Fibroblast of gingiva (primary cell): ENCODE results near the gene THAP10.
"Not testable (repeated sequence)": the region's sequence is repeated elsewhere in the genome, so short reads cannot be mapped to it uniquely, and the experiment has no call there.

Experiments used
- DNase-seq: peaks from one replicate; pipeline ENCODE4 v3.0.0-alpha.2; 2011; ENCODE audit warnings: low read depth

The THAP10 gene

DNA sequence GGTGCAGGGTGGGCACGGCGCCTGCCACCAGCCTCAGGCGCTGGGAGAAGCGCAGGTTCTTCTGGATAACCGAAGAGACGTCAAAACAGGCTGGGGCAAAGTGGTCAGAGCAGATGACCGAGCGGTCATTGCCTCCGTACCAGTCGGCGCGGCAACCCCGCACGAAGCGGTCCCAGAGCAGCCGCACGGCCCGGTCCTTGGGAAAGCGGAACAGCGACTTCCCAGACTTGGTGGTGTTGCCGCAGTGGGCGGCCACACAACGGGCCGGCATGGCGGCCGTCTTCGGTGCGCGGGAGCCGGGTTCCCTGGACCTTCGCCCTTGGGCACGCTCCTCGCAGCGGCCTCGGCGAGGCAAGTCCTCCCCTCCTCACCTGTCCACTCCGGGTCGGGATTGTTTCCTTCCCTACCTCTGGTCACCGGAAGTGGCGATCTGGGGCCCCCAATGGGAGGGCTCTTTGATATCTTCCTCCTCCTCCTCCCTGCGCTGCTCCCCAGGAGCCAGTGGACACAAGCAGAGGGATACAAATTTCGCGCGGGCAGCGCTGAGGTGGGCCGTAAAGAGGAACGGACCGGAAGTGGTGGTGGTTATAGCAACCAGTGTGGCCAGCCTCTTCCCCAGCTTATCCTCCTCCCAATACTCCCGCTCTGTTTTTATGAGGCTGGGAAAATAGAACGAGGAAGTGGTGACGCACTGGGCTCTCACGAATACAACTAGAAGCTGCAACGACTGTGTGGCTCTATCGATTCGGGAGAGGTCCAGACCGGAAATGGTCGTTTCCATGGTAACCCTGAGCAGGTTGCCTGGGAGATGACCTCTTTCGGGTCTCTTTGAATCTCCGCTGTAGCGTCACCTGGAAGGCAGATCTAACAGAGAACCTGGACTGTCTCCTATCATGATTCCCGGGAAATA is at the start of gene THAP10, which contains the start of gene LRRC49:
Gene THAP10 (minus strand): TSS at position 432 of the 910 bp plus-strand sequence. CDS start 161 bp downstream, at position 271.
Gene LRRC49 (plus strand): TSS at position 825 of the 910 bp plus-strand sequence. CDS start 69 bp downstream, at position 894.
- peak; percentile 91 for DNase-seq

DNA sequence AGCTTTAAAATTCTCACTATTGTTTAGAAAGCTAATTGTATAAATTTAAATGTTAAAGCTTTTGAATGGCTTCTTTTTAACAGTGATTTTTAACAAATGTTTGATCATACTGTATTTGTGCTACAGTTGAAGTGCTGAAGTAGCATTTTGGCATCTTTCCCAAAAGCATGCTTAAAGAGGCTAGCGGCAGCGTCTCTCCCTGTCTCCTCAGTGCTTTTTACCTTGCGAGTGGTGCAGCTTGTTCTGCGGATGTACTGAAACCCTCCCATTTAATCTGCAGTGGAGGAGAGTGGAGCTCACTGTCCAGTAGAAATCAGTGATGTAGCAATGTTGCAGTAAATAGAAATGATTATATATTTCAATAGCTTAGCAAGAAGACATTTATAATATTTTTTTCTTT is 44.1 kb upstream of the THAP10 start:
- DNase-seq = no peak

DNA sequence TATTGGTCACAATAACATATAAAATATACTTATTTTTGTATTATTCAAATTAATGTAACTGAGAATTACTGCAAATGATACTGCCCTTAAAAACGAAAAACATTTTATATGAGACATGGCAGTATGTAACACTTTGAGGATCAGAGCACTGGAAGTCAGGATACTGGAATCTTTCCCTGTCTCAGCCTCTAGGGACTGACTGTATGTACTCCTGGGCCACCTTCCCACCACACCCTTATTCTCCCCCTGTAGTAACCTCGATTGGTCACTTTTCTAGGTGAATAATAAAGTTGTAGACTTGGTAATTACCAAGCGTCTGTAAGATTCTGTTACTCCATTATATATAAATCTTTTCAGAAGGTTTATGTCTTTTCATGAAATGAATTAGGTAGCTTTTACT is 43.4 kb upstream of the THAP10 start:
- DNase-seq = no peak

DNA sequence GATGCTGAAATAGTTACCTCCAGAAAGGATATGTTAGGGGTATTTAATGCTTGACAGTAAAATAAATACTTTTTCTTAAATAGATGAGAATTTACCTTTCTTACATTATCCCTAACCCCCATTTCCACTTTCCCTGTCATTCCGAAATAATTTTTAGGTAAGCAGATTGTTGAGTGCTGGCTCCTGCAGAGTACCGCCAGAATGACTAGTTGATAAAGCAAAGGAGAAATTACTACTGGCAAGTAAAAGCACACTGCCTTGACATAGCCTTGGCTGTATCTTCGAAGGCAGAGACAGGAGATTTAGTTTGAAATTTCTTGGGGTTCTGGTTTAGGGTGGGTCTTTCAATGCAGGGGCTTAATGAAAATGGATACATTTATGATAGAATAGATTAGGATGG is 41.2 kb upstream of the THAP10 start:
- no peak for DNase-seq

DNA sequence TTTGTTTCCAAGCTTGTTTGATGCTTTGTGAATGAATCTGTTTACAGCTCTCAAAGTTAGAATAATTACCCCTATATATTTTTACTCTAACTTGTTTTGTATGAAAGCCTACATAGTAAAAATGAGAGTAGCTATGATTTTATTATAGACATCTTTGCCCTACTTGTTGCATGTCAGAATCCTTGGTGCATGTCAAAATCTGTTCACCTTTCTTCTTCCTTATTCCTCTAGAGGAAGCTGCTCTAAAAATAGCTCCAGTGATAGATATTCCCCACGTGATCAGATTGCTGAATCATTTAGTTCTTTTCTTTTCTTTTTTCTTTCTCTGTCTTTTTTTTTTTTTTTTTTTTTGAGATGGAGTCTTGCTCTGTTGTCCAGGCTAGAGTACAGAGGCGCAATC is 40.2 kb upstream of the THAP10 start:
- DNase-seq = no peak

DNA sequence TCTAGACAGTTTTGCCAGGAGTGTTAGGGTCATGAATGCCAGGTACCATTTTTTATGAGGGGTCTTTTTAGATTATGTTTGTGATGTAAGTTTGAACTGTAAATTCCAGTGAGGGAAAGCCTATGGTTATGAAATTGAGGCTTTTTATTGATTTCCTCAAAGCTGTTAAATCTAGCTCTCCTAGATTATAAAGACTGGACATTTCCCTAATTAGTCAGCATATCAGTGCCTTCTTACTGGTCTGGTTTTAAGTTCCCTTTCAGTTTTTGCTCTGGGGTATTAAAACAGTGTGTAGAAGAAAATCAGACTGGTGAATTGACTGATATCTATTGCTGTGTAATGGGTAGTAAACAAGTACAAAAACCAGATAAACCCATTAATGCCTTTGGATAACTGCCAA is 39.6 kb upstream of the THAP10 start:
- no peak for DNase-seq

DNA sequence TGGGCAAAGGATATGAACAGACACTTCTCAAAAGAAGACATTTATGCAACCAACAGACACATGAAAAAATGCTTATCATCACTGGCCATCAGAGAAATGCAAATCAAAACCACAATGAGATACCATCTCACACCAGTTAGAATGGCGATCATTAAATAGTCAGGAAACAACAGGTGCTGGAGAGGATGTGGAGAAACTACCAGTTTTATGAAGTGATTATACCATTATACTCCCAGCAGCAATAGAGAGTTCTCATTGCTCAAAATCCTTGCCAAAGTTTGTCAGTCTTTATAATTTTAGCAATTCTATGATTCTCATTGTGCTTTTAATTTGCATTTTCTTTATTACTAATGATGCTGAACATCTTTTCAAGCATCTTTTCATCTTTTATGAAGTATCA is 34.7 kb upstream of the THAP10 start:
- DNase-seq = not testable (repeated sequence)

DNA sequence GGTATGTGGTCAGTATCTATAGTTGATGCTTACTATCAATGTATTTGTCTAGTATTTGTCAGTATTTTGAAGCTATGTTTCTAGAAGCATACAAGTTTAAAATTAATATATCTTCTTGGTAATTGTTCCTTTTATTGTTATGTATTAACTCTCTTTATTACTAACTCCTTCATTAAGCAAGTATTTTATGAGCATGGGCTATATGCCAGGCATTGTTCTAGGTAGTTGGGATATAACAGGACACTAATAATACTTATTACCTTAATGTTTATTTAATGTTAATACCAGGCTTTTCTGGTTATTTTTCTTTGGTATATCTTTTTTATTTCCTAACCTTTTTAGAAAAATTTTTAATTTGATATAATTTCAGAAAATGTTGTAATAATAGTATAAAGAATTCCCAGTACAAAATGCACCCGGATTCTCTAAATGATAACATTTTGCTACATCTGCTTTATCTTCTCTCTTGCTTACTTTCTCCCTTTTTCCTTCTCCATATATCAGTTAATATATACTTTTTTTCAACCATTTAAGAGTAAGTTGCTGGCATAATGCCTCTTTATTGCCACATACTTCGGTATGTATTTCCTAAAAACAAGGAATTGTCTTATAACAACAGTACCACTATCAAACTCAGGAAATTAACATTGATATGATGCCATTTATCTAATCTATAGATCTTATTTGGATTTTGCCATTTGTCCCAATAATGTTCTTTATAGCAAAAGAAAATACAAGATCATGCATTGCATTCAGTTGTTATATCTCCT is 31.3 kb upstream of the THAP10 start:
- no peak for DNase-seq

DNA sequence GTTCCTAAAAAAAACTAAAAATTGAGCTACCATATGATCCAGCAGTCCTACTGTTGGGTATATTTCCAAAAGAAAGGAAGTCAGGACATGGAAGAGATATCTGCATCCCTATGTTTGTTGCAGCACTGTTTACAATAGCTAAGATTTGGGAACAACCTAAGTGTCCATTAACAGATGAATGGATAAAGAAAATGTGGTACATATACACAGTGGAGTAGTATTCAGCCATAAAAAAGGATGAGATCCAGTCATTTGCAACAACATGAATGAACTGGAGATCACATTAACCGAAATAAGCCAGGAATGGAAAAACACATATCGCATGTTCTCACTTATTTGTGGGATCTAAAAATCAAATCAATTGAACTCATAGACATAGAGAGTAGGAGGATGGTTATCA is 29.9 kb upstream of the THAP10 start:
- no peak for DNase-seq

DNA sequence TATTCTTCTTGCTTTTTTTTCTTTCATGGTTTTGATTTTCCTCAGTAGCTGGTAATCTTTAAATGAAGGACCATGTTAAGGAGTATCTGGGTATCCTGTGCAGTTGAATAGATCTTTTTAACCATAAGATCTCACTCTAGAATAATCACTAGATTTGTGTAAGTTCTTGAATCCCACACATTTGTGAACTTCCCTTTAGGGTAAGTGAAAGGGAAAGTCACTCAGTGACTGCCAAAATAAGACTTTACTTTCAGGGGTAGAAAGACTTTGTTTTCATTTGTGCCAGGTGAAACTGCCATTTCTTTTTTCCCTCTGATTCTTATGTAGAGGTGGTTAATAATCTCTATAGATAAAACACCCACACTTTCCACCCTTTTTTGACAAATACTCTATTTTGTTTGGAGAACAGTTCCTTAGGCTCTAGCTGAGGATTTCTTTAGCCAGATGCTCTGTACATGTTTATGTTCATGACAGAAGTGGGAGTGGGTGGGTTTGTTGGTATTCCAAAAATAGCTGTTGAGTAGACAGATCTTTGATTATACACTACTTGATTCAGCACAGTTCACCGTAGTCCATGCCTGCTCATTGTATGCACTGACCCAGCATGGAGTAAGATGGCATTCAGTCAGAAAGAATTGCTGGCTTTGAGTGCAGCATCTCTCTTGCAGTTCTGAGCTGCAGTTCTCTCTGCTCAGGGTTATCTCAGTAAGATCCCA is 28.9 kb upstream of the THAP10 start:
- no peak for DNase-seq

DNA sequence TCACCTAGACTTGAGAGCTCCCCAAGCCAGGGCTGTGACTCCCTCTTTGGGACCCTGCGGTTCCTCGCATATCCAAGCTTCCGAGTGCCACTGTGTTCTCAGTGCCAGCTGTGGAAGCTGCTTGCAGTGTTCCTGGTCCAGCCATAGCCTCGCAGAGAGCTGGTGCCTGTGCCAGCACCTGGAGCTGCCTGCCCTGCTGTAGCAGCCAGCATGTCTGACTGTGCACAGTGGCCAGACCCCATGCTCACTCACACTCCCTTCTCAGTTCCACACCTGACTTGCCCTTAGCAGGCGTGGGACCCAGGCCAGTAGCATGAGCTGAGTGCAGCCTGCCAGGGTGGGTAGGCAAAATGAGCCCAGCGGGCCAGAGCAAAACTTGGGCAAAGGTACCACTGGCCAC is 25.7 kb upstream of the THAP10 start:
- DNase-seq = no peak

DNA sequence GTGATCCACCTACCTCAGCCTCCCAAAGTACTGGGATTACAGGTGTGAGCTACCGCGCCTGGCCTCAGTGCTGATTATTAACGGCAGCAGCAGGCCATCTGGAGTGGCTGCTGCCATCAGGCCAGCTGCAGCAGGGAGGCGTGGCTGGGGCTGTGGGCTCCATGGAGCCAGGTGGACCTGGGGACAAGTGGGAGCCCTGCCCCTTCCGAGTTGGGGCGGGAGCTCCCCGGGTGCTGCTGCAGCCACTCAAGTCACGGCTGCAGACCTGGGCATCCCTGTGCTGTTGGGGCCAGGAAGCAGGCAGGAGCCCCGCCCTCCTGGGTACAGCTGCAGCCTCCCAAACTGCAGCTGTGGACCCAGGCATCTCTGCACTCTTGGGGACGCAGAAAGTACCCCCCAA is 24.3 kb upstream of the THAP10 start:
- DNase-seq = no peak

DNA sequence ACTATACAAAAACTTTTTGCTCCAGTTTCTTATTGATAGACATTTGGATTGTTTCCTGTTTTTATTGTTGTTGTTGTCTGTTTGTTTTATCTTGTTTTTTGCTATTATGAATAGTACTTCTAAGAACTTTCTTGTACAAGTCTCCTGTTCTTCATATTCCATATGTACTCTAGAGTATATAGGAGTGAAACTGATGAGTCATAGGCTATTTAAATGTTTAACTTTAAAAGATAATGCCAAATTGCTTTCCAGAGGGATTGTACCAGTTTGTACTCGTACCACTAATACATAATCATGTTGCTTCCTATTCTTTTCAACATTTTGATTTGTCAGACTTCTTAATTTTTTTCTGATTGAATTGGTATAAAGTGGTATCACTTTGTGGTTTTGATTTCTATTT is 20.0 kb upstream of the THAP10 start:
- no peak for DNase-seq

DNA sequence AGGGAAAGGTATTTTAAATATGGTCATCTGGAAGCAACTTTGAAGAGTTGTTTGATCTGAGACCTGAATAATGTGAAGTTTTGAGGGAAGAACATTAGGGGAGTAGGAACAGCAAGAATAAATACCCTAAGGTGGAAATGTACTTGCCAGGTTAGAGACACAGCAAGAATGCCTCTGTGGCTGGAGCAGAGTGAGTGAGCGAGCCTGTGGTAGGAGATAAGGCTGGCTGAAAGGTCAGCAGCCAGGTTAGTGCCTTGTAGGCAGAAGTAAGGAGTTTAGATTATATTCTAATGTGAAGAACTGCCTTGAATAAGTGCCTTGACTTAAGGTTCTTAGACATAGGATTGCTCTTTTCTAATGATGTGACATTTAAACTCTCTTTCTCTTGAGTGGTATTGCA is 18.7 kb upstream of the THAP10 start:
- DNase-seq = no peak

DNA sequence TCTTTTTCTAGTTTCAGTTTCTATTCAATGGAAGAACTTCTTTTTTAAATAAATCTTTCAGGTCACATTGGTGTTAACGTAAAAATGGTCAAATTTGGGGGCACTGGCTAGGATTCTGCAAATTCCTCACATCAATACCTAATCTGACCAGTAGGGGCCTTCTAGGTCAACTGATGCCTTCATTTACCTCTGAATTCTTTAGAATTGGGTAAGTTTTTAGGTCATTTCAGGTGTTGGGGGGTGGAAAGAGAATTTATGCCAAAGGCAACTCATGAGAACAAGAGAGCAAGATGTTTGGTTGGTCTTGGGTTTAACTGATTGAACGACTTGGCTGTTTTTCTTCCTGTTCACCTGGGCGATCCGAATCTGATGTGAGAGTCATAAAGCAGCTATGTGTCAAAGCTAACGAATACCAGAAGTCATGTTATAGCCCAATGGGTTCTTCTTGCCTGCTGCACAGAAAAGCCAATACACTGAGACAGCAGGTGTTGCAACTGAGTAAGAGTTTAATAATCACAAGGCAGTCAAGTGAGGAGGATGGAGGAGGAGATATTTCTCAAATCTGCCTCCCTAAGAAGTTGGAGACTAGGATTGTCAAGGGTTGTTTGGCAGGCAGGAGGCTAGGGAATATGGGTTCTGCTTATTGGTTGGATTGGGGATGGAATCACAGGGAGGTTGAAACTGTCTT is 15.7 kb upstream of the THAP10 start:
- DNase-seq = no peak

DNA sequence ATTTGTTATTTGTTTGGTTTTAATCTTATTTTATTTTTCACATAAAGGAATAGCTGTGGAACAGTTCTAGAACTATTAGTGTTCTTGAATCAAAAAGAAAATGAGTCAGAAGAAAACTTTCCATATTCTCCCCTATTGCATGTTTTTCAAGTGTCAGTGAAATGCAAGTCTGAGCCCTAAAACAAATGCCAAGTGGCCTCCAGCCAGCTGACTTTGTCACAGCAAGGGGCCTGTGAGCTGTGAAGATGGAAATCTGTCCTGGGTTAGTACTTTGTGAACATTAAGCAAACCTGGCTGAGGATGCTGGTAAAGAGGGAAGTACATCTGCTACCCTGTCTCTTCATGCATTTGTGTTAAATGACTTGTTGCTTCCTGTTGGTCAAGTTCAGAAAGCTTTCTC is 14.6 kb upstream of the THAP10 start:
- peak; percentile 61 for DNase-seq

DNA sequence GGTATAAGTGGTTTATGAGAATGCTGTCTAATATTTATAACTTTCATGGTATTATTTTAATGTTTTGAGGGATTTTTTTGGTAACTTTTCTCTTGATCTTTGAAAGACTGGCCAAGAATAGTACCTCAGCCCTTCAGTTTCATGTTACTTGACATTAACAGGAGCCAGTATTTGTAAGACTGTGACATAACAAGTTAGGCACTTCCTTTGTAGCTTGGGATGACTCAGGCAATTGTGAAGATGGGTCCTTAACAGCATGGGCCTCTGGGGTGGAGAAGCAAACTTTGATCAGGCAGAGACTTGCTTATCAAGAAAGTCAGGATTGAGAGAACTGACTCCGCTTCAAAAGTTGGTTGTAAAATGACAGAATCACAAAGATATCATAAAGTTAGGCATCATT is 9.9 kb upstream of the THAP10 start:
- DNase-seq = peak; percentile 60

DNA sequence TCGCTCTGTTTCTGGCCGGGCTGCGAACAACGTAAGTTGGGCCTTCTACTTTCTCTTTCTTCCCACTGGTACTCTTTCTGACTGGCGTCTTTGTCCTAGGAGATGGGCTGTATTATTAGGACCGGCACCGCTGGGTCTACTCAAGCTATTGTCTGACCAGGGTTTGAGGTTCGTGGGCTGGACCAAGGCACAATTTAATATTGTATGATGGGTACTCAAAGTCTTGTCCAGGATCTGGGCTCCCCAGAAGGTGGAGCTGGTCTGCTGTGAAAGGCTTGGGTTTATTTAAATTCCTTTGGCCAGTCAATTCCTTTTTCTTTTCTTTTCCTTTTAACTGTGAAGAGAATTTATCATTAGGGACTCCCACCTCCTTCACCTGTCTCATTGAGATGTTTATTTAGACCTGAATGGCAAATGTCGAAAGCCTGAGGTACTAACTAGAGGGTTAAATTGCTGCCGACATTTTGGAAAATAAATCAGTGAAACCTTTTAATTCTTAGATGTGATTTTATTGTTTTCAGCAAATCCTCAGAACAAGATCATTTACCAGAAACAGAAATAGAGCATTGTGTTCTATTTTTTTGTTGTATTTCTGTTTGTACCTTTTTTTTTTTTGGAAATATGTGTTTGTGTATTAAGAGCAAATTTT is 803 bp upstream of the THAP10 start:
- peak; percentile 65 for DNase-seq

DNA sequence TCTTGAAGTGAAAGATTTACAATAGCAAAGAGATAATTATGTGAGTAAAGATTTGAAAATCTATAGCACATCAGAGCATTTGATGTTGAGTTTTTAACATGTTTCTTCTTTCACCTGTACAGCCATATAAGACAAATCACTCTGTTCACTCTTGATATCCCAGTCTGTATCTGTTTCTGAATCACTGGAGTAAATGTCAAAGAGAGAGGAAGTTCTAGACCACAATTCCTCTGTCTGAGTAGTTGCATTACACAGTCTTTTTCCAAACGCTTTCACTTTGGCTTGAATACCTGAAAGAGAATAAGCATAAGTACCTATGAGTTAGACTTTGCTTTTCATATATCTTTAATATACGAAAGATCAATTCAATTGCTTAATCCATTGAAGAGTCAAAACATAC is 9.9 kb downstream of the THAP10 start:
- no peak for DNase-seq

DNA sequence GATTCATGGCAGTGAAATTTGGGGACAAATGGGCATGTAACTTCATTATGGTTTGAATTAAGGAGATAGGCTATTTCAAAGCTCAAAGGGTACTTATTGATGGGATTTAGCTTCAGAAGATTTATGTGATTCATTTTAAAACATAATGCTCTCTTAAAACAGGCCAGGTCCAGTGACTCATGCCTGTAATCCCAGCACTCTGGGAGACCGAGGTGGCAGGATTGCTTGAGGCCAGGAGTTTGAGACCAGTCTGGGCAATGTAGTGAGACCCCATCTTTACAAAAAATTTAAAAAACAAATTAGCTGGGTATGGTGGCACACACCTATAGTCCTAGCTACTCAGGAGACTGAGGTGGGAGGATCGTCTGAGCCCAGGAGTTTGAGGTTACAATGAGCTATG is 11.5 kb downstream of the THAP10 start:
- no peak for DNase-seq

DNA sequence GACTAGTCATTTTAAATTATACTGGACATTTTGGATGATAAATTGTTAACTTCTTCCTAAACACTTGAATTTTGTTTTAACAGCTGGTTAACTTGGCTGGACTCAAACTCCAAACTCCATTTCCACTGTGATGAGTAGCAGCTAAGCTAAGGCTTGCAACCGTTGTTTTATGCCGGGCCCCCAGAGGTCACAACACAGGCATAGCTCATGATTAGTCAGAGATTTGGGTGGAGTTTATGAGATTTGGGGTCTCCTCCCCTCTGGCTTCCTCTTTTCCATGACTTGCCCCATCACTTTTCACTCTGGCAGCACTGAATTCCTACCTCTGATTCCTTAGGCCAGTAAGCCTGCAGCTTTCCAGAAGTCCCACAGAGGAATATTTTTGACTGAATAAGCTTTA is 12.8 kb downstream of the THAP10 start:
- DNase-seq = no peak
